ENCODE results near the gene MINK1.
A peak's percentile ranks its signal among the peaks of the same experiment; 100 is the strongest.

The MINK1 gene

DNA sequence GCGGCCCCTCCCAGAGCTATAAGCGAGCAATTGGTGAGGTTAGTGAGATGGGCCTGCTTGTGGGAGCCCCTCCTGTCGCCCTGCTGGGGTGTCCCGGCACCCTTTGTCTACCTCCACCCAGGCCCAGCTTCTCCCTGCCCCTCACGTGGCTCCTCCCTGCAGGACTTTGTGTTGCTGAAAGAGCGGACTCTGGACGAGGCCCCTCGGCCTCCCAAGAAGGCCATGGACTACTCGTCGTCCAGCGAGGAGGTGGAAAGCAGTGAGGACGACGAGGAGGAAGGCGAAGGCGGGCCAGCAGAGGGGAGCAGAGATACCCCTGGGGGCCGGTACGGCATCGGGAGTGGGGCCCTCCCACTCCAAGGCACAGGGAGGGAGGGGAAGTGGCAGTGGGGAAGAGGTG lies 60.1 kb downstream of the MINK1 start:
- peaks cover 1% of the 10 kb centered on the region for H3K9me3 ChIP-seq (ENCODE audit: insufficient read depth, low read depth, low read length)
- H3K4ac ChIP-seq (ENCODE audit: low read depth, low read length): no peak overlapping the region

DNA sequence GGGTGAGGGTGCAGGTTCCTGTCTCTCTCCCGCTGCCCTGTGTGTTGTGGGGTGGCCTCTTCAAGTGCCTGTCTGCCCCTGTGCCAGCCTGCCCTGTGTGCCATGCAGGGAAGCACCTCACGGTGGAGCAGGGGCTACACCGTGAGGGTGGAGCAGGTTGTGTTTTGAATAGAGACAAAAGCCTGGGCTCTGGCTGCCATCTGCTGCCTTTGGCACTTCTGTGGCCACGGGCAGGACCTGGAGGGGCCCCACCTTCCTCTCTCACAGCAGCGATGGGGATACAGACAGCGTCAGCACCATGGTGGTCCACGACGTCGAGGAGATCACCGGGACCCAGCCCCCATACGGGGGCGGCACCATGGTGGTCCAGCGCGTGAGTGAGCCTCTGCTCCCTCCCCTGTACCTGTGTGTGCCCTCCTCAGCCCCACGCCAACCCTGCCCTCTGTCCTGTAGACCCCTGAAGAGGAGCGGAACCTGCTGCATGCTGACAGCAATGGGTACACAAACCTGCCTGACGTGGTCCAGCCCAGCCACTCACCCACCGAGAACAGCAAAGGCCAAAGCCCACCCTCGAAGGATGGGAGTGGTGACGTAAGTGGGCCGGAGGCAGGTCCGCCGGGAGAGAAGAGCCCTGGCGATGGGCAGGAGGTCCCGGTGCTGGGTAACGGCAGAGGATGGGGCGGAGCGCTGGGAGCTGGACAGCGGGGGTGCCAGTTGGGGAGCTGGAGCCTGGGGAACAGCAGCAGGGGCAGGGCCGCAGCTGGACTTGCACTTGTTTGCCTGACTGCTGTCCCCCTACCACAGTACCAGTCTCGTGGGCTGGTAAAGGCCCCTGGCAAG lies 60.8 kb downstream of the MINK1 start:
- peaks cover 1% of the 10 kb centered on the region for H3K9me3 ChIP-seq (ENCODE audit: insufficient read depth, low read depth, low read length)
- no peak overlapping the region for H3K27ac ChIP-seq (ENCODE audit: low read depth, low read length)
- H3K14ac ChIP-seq (ENCODE audit: low read length): no peak overlapping the region
- H3K36me3 ChIP-seq (ENCODE audit: control insufficient read depth in 1 of 2, insufficient read depth in 2 of 2, low read length in 2 of 2): peaks cover 91 to 94% of the 10 kb centered on the region in 2 experiments
- H4K91ac ChIP-seq (ENCODE audit: low read depth, low read length): no peak overlapping the region
- H3K4me2 ChIP-seq (ENCODE audit: low read length): no peak overlapping the region
- H2BK5ac ChIP-seq (ENCODE audit: low read depth, low read length, poor library complexity): no peak overlapping the region
- H2BK12ac ChIP-seq (ENCODE audit: low read length): no peak overlapping the region
- H3K18ac ChIP-seq (ENCODE audit: low read length): no peak overlapping the region
- no peak overlapping the region for H4K12ac ChIP-seq (ENCODE audit: low read depth, low read length)
- no peaks in the 10 kb centered on the region for H3K27me3 ChIP-seq (ENCODE audit: insufficient read depth, low read length)
- H3K4ac ChIP-seq (ENCODE audit: low read depth, low read length): no peak overlapping the region
- no peaks in the 10 kb centered on the region for H3K79me1 ChIP-seq (ENCODE audit: low read length)
- H2BK120ac ChIP-seq (ENCODE audit: insufficient read depth, low read length, poor library complexity): no peak overlapping the region
- DNase-seq: no peak
- no peak overlapping the region for H2AK5ac ChIP-seq (ENCODE audit: low read length)
- no peaks in the 10 kb centered on the region for H3K79me2 ChIP-seq (ENCODE audit: control insufficient read depth, insufficient read depth, low read length, poor library complexity)
- no peaks in the 10 kb centered on the region for H3K4me1 ChIP-seq (ENCODE audit: control insufficient read depth in 1 of 2, insufficient read depth in 2 of 2, low read length in 2 of 2)
- H4K8ac ChIP-seq (ENCODE audit: low read depth, low read length): no peak overlapping the region
- H3K4me3 ChIP-seq (ENCODE audit: low read depth, low read length): no peak overlapping the region
- no peak overlapping the region for H3K9ac ChIP-seq (ENCODE audit: low read length)
- no CpG with 5 or more reads among the region's 31 CpGs for WGBS (ENCODE audit: extremely low coverage, insufficient coverage, insufficient read length)
- no peak overlapping the region for H3K23ac ChIP-seq (ENCODE audit: low read length)
- no peak overlapping the region for H2AFZ ChIP-seq (ENCODE audit: insufficient read depth, low read length, poor library complexity)

More for the DNA sequence above, 60.1 kb downstream of the MINK1 start:
- H4K8ac ChIP-seq (ENCODE audit: low read depth, low read length): no peak overlapping the region
- H3K79me2 ChIP-seq (ENCODE audit: control insufficient read depth, insufficient read depth, low read length, poor library complexity): no peaks in the 10 kb centered on the region
- H3K9ac ChIP-seq (ENCODE audit: low read length): no peak overlapping the region
- no peak overlapping the region for H2BK120ac ChIP-seq (ENCODE audit: insufficient read depth, low read length, poor library complexity)
- H3K14ac ChIP-seq (ENCODE audit: low read length): no peak overlapping the region
- H3K79me1 ChIP-seq (ENCODE audit: low read length): no peaks in the 10 kb centered on the region
- no peak overlapping the region for H4K91ac ChIP-seq (ENCODE audit: low read depth, low read length)
- no peak overlapping the region for H2BK12ac ChIP-seq (ENCODE audit: low read length)
- H3K36me3 ChIP-seq (ENCODE audit: control insufficient read depth in 1 of 2, insufficient read depth in 2 of 2, low read length in 2 of 2): peaks cover 88 to 91% of the 10 kb centered on the region in 2 experiments
- WGBS (ENCODE audit: extremely low coverage, insufficient coverage, insufficient read length): no CpG with 5 or more reads among the region's 18 CpGs
- H3K18ac ChIP-seq (ENCODE audit: low read length): no peak overlapping the region
- H2AK5ac ChIP-seq (ENCODE audit: low read length): no peak overlapping the region
- no peak overlapping the region for H3K4me2 ChIP-seq (ENCODE audit: low read length)
- no peaks in the 10 kb centered on the region for H3K27me3 ChIP-seq (ENCODE audit: insufficient read depth, low read length)
- no peak overlapping the region for H3K27ac ChIP-seq (ENCODE audit: low read depth, low read length)
- H3K23ac ChIP-seq (ENCODE audit: low read length): no peak overlapping the region
- no peak overlapping the region for H2AFZ ChIP-seq (ENCODE audit: insufficient read depth, low read length, poor library complexity)
- H3K4me3 ChIP-seq (ENCODE audit: low read depth, low read length): no peak overlapping the region
- H3K4me1 ChIP-seq (ENCODE audit: control insufficient read depth in 1 of 2, insufficient read depth in 2 of 2, low read length in 2 of 2): no peaks in the 10 kb centered on the region
- DNase-seq: no peak
- no peak overlapping the region for H4K12ac ChIP-seq (ENCODE audit: low read depth, low read length)
- H2BK5ac ChIP-seq (ENCODE audit: low read depth, low read length, poor library complexity): no peak overlapping the region

DNA sequence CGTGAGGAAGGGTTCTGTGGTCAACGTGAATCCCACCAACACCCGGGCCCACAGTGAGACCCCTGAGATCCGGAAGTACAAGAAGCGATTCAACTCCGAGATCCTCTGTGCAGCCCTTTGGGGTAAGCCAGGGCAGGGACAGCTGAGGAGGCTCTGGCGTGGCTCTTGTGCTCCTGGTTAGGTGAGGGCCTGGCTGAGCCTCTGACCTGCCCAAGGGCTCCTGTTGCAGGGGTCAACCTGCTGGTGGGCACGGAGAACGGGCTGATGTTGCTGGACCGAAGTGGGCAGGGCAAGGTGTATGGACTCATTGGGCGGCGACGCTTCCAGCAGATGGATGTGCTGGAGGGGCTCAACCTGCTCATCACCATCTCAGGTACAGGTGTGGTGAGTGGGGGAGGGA lies 62.0 kb downstream of the MINK1 start:
- H3K23ac ChIP-seq (ENCODE audit: low read length): no peak overlapping the region
- peaks cover 90 to 97% of the 10 kb centered on the region in 2 experiments for H3K36me3 ChIP-seq (ENCODE audit: control insufficient read depth in 1 of 2, insufficient read depth in 2 of 2, low read length in 2 of 2)
- H3K9me3 ChIP-seq (ENCODE audit: insufficient read depth, low read depth, low read length): peaks cover 1% of the 10 kb centered on the region
- H3K14ac ChIP-seq (ENCODE audit: low read length): no peak overlapping the region
- H2AFZ ChIP-seq (ENCODE audit: insufficient read depth, low read length, poor library complexity): no peak overlapping the region
- no peak overlapping the region for H2BK120ac ChIP-seq (ENCODE audit: insufficient read depth, low read length, poor library complexity)
- H3K27me3 ChIP-seq (ENCODE audit: insufficient read depth, low read length): no peaks in the 10 kb centered on the region
- no peak overlapping the region for H3K9ac ChIP-seq (ENCODE audit: low read length)
- H4K8ac ChIP-seq (ENCODE audit: low read depth, low read length): no peak overlapping the region
- H2BK5ac ChIP-seq (ENCODE audit: low read depth, low read length, poor library complexity): no peak overlapping the region
- H4K12ac ChIP-seq (ENCODE audit: low read depth, low read length): no peak overlapping the region
- H3K4me2 ChIP-seq (ENCODE audit: low read length): no peak overlapping the region
- no peak overlapping the region for H3K4ac ChIP-seq (ENCODE audit: low read depth, low read length)
- H2BK12ac ChIP-seq (ENCODE audit: low read length): no peak overlapping the region
- no peak for DNase-seq
- WGBS (ENCODE audit: extremely low coverage, insufficient coverage, insufficient read length): no CpG with 5 or more reads among the region's 13 CpGs
- H4K91ac ChIP-seq (ENCODE audit: low read depth, low read length): no peak overlapping the region
- no peak overlapping the region for H3K4me3 ChIP-seq (ENCODE audit: low read depth, low read length)
- no peaks in the 10 kb centered on the region for H3K79me1 ChIP-seq (ENCODE audit: low read length)
- H3K79me2 ChIP-seq (ENCODE audit: control insufficient read depth, insufficient read depth, low read length, poor library complexity): no peaks in the 10 kb centered on the region
- H2AK5ac ChIP-seq (ENCODE audit: low read length): no peak overlapping the region
- H3K18ac ChIP-seq (ENCODE audit: low read length): no peak overlapping the region
- H3K27ac ChIP-seq (ENCODE audit: low read depth, low read length): no peak overlapping the region
- H3K4me1 ChIP-seq (ENCODE audit: control insufficient read depth in 1 of 2, insufficient read depth in 2 of 2, low read length in 2 of 2): no peaks in the 10 kb centered on the region

DNA sequence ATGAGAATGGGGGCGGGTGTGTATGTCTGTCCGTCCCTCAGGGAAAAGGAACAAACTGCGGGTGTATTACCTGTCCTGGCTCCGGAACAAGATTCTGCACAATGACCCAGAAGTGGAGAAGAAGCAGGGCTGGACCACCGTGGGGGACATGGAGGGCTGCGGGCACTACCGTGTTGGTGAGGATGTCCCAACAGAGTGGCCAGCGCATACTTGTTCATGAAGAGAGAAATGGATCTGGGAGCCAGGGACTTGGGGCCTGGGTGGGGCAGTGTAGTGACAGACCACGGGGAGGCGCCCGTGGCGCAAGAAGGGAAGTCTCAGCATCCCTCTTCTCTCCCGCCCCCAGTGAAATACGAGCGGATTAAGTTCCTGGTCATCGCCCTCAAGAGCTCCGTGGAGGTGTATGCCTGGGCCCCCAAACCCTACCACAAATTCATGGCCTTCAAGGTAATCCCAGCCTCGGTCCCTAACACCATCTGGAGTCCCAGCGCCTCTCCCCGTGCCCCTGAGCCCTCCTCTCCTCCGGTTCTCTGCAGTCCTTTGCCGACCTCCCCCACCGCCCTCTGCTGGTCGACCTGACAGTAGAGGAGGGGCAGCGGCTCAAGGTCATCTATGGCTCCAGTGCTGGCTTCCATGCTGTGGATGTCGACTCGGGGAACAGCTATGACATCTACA lies 62.7 kb downstream of the MINK1 start:
- Histone ChIP-seq H2BK5ac (ENCODE audit: low read depth, low read length, poor library complexity) (no peak overlapping the region), H2BK120ac (ENCODE audit: insufficient read depth, low read length, poor library complexity) (no peak overlapping the region), H3K79me1 (ENCODE audit: low read length) (no peaks in the 10 kb centered on the region), H3K4ac (ENCODE audit: low read depth, low read length) (no peak overlapping the region), H3K9me3 (ENCODE audit: insufficient read depth, low read depth, low read length) (peaks cover 1% of the 10 kb centered on the region), H3K79me2 (ENCODE audit: control insufficient read depth, insufficient read depth, low read length, poor library complexity) (no peaks in the 10 kb centered on the region), H3K18ac (ENCODE audit: low read length) (no peak overlapping the region), H2BK12ac (ENCODE audit: low read length) (no peak overlapping the region), H3K27me3 (ENCODE audit: insufficient read depth, low read length) (no peaks in the 10 kb centered on the region), H3K36me3 (ENCODE audit: control insufficient read depth in 1 of 2, insufficient read depth in 2 of 2, low read length in 2 of 2) (peaks cover 89 to 97% of the 10 kb centered on the region in 2 experiments), H3K23ac (ENCODE audit: low read length) (no peak overlapping the region), H3K14ac (ENCODE audit: low read length) (no peak overlapping the region), H2AFZ (ENCODE audit: insufficient read depth, low read length, poor library complexity) (no peak overlapping the region), H4K8ac (ENCODE audit: low read depth, low read length) (no peak overlapping the region), H3K4me2 (ENCODE audit: low read length) (no peak overlapping the region), H4K91ac (ENCODE audit: low read depth, low read length) (no peak overlapping the region), H2AK5ac (ENCODE audit: low read length) (no peak overlapping the region), H4K12ac (ENCODE audit: low read depth, low read length) (no peak overlapping the region), H3K27ac (ENCODE audit: low read depth, low read length) (no peak overlapping the region), H3K4me1 (ENCODE audit: control insufficient read depth in 1 of 2, insufficient read depth in 2 of 2, low read length in 2 of 2) (no peaks in the 10 kb centered on the region), H3K9ac (ENCODE audit: low read length) (no peak overlapping the region), H3K4me3 (ENCODE audit: low read depth, low read length) (no peak overlapping the region)
- no CpG with 5 or more reads among the region's 27 CpGs for WGBS (ENCODE audit: extremely low coverage, insufficient coverage, insufficient read length)
- DNase-seq: peak in 1 of 2 donors; percentile 23

All from trophoblast cell (in vitro differentiated cells and primary cell).